ENCODE measurements around the gene NKAIN2. TPM values are rescaled to one million over a fixed set of nuclear protein-coding genes. Genes with fewer than 3 reads are reported as not detected.

The NKAIN2 gene
- total RNA-seq, 1 experiment from 2014 or later: not detected

- no peak for TF ChIP-seq ZBTB33 (IDR thresholded peaks at IDR 0.05; ENCODE audit: extremely low read depth, insufficient replicate concordance, low read length)
Measured at GRCh38 chr6:124859366-124859765, 1055.7 kb downstream of the NKAIN2 start (continued).

- Histone ChIP-seq H3K4me2 (ENCODE audit: low read length) (no peak overlapping the region), H4K20me1 (ENCODE audit: insufficient read depth) (no peaks in the 10 kb centered on the region), H2AFZ (ENCODE audit: low read depth, low read length, poor library complexity, severe bottlenecking) (no peak overlapping the region), H3K9ac (ENCODE audit: low read length) (no peak overlapping the region), H3K9me2 (ENCODE audit: insufficient read depth) (no peaks in the 10 kb centered on the region; the same call in 1 of the 2 replicates), H3K79me2 (ENCODE audit: insufficient read depth, low read length) (no peaks in the 10 kb centered on the region), H3K9me3 (ENCODE audit: control insufficient read depth in 1 of 2, insufficient read depth in 1 of 2, low read depth in 1 of 2, low read length in 2 of 2) (no peaks in the 10 kb centered on the region), H3K4me3 (replicated peaks in 1 of 2; ENCODE audit: low read depth in 1 of 2, low read length in 2 of 2) (no peak overlapping the region), H3K36me3 (ENCODE audit: control insufficient read depth in 1 of 2, insufficient read depth in 2 of 2, low read length in 2 of 2) (no peaks in the 10 kb centered on the region), H3K27me3 (ENCODE audit: insufficient read depth, low read length) (0 out of 2 replicates have a peak, but pooled peaks cover 7% of the 10 kb centered on the region), H3K4me1 (ENCODE audit: control insufficient read depth in 1 of 2, insufficient read depth in 2 of 2, low read length in 2 of 2) (no peaks in the 10 kb centered on the region), H3K27ac (ENCODE audit: low read depth, low read length) (no peak overlapping the region)
- TF ChIP-seq RAD21 (IDR thresholded peaks at IDR 0.05; ENCODE audit: low read depth) (no peak), EZH2phosphoT487 (IDR thresholded peaks at IDR 0.05; ENCODE audit: borderline replicate concordance) (no peak), CEBPB (IDR thresholded peaks at IDR 0.05; ENCODE audit: low read depth) (no peak), ATF3 (IDR thresholded peaks at IDR 0.05) (no peak), EGR1 (IDR thresholded peaks at IDR 0.05; ENCODE audit: low read depth) (no peak), TCF7L2 (IDR thresholded peaks at IDR 0.05; ENCODE audit: borderline replicate concordance, extremely low read depth, insufficient read depth, insufficient read length) (no peak), SP1 (IDR thresholded peaks at IDR 0.05; ENCODE audit: low read depth) (no peak), POLR2A (IDR thresholded peaks at IDR 0.05; ENCODE audit: borderline replicate concordance, extremely low read depth, insufficient read depth, insufficient read length) (no peak), YY1 (IDR thresholded peaks at IDR 0.05; ENCODE audit: extremely low read depth, insufficient replicate concordance, low read depth, low read length) (no peak), ZFX (IDR thresholded peaks at IDR 0.05) (no peak), SIN3A (IDR thresholded peaks at IDR 0.05; ENCODE audit: low read depth) (no peak), ZNF274 (IDR thresholded peaks at IDR 0.05; ENCODE audit: low read depth, low read length) (no peak), ZBTB33 (IDR thresholded peaks at IDR 0.05; ENCODE audit: extremely low read depth, insufficient replicate concordance, low read length) (no peak), ELF1 (IDR thresholded peaks at IDR 0.05; ENCODE audit: borderline replicate concordance, low read depth) (no peak), POLR2AphosphoS5 (IDR thresholded peaks at IDR 0.05; ENCODE audit: low read depth, low read length) (no peak), MAX (IDR thresholded peaks at IDR 0.05) (no peak), SRF (IDR thresholded peaks at IDR 0.05; ENCODE audit: low read depth) (no peak), CBX3 (IDR thresholded peaks at IDR 0.05; ENCODE audit: low read depth) (no peak), EZH2 (IDR thresholded peaks at IDR 0.05) (no peak)
- ATAC-seq: no peak
- ChIA-PET POLR2A (no interaction called here), RAD21 (ENCODE audit: low non-redundant PET in 1 of 2, low total read pairs in 2 of 2, uncharacterized antibody in 2 of 2, unreplicated experiment in 2 of 2) (no interaction called here), CTCF (no interaction called here)
- no TSS peak for BruUV-seq (replicated peaks)
- intact Hi-C loops (cut with micrococcal nuclease): loop anchor here (5.0 kb wide), 1 partner anchor 886 kb away; no protein-coding TSS in a partner anchor
- DNase-seq (ENCODE audit: low read depth, low spot score): no peak
Measured at GRCh38 chr6:124866040-124866439, 1062.4 kb downstream of the NKAIN2 start.
